HCT116 (cell line): ENCODE data around the gene SPACDR. TPM values are rescaled to one million over a fixed set of nuclear protein-coding genes. Genes with fewer than 3 reads are reported as not detected.

ENCODE experiments used
- ATAC-seq: fragments of 200-7000 bp; cut with Tn5 transposase; 2 replicates; pipeline ENCODE4 v1.9.1; 2020; ENCODE audit warnings: mild to moderate bottlenecking, moderate library complexity
- BruUV-seq: library from RNA; stranded (reverse); fragments of 400-500 nt; replicated peaks from 2 replicates; lab custom pipeline; 2021; lab: Mats Ljungman, UMichigan
- CTCF ChIA-PET: fragments of 300-600 bp; sonication (Branson Sonifier 250); formaldehyde crosslinking; loops from one replicate; lab custom pipeline; 2021; ENCODE audit warnings: antibody characterized with exemption; lab: Charles Lee
- POLR2A ChIA-PET: fragments of 300-600, 350-600 bp; sonication (Branson Sonifier 250); formaldehyde crosslinking; loops from one replicate; lab custom pipeline; 2021; ENCODE audit warnings: antibody characterized with exemption; lab: Charles Lee
- RAD21 ChIA-PET, 2 experiments: fragments of 300-600 bp; sonication (Branson Sonifier 250); formaldehyde crosslinking; loops; one replicate each; lab custom pipeline; 2023; ENCODE audit warnings: low total read pairs in 2 of 2; ENCODE audit not compliant: uncharacterized antibody in 2 of 2, unreplicated experiment in 2 of 2, low non-redundant PET in 1 of 2; lab: Charles Lee
- DNase-seq: peaks from one replicate; pipeline ENCODE4 v3.0.0-alpha.2; 2010; ENCODE audit warnings: low read depth, low spot score
- H2AFZ ChIP-seq: fragments of 200-600 bp; shearing (Covaris generic), sonication (generic); 2 replicates; pipeline ENCODE4 v1.6.1; 2017; ENCODE audit warnings: low read depth, mixed run types, mixed read lengths, antibody characterized with exemption, low read length; ENCODE audit not compliant: poor library complexity, severe bottlenecking
- H3K27ac ChIP-seq: 2 replicates; pipeline ENCODE4 v1.5.1; 2012; ENCODE audit warnings: low read depth, low read length
- H3K27me3 ChIP-seq: fragments of 200-600 bp; sonication (generic); 2 replicates; pipeline ENCODE4 v1.6.1; 2016; ENCODE audit warnings: mixed run types, low read length, mixed read lengths; ENCODE audit not compliant: insufficient read depth
- H3K36me3 ChIP-seq, 2 experiments: fragments of 200-500 bp in 1 of 2; fragments of 200-600 bp in 1 of 2; sonication (Bioruptor generic) in 1 of 2; sonication (generic) in 1 of 2; 2 replicates each; pipeline versions ENCODE4 v1.5.1 to v1.6.1; 2014 to 2016; ENCODE audit warnings: low read length in 2 of 2, inconsistent platforms in 1 of 2, mixed read lengths in 1 of 2, mixed run types in 1 of 2; ENCODE audit not compliant: insufficient read depth in 2 of 2, control insufficient read depth in 1 of 2
- H3K4me1 ChIP-seq, 2 experiments: fragments of 200-600 bp in 1 of 2; sonication (generic) in 1 of 2; 2 replicates each; pipeline versions ENCODE4 v1.5.1 to v1.6.1; 2012 to 2017; ENCODE audit warnings: low read length in 2 of 2, inconsistent platforms in 1 of 2, mild to moderate bottlenecking in 1 of 2, mixed read lengths in 1 of 2, mixed run types in 1 of 2, moderate library complexity in 1 of 2; ENCODE audit not compliant: insufficient read depth in 2 of 2, control insufficient read depth in 1 of 2
- H3K4me2 ChIP-seq: fragments of 200-600 bp; sonication (generic); 2 replicates; pipeline ENCODE4 v1.6.1; 2017; ENCODE audit warnings: mixed run types, low read length, mixed read lengths
- H3K4me3 ChIP-seq, 2 experiments: fragments of 200-600 bp in 1 of 2; sonication (generic) in 1 of 2; replicated peaks in 1 of 2; 2 replicates each; pipeline ENCODE4 v1.5.1; 2011 to 2016; ENCODE audit warnings: low read length in 2 of 2, control low read depth in 1 of 2, low read depth in 1 of 2, mild to moderate bottlenecking in 1 of 2, mixed read lengths in 1 of 2, mixed run types in 1 of 2
- H3K79me2 ChIP-seq: fragments of 200-600 bp; sonication (generic); 2 replicates; pipeline ENCODE4 v1.6.1; 2017; ENCODE audit warnings: mild to moderate bottlenecking, mixed run types, low read length, moderate library complexity, mixed read lengths; ENCODE audit not compliant: insufficient read depth
- H3K9ac ChIP-seq: fragments of 200-600 bp; sonication (generic); 2 replicates; pipeline ENCODE4 v1.6.1; 2016; ENCODE audit warnings: low read length, mixed read lengths
- H3K9me2 ChIP-seq: fragments of 200-600 bp; sonication (generic), shearing (Covaris generic); 2 replicates; pipeline ENCODE4 v1.6.1; 2017; ENCODE audit warnings: mixed run types, mild to moderate bottlenecking, moderate library complexity; ENCODE audit not compliant: insufficient read depth
- H3K9me3 ChIP-seq, 2 experiments: fragments of 200-500 bp in 1 of 2; fragments of 200-600 bp in 1 of 2; sonication (Bioruptor generic) in 1 of 2; sonication (generic) in 1 of 2; 2 replicates each; pipeline ENCODE4 v1.6.1; 2014 to 2017; ENCODE audit warnings: low read length in 2 of 2, mixed read lengths in 2 of 2, inconsistent platforms in 1 of 2, low read depth in 1 of 2, mild to moderate bottlenecking in 1 of 2, mixed run types in 1 of 2, moderate library complexity in 1 of 2; ENCODE audit not compliant: control insufficient read depth in 1 of 2, insufficient read depth in 1 of 2
- H4K20me1 ChIP-seq: fragments of 200-600 bp; sonication (generic), shearing (Covaris generic); 2 replicates; pipeline ENCODE4 v1.6.1; 2017; ENCODE audit warnings: mixed run types, mild to moderate bottlenecking, moderate library complexity; ENCODE audit not compliant: insufficient read depth
- CTCF ChIP-seq, 3 experiments: fragments of 200-600 bp in 1 of 3; sonication (generic) in 1 of 3; IDR thresholded peaks in 2 of 3; conservative IDR thresholded peaks in 1 of 3; 2 replicates each; pipeline ENCODE4 v1.5.1; 2012 to 2017; ENCODE audit warnings: low read depth in 2 of 3, low read length in 2 of 3, antibody characterized with exemption in 1 of 3, borderline replicate concordance in 1 of 3, control low read depth in 1 of 3, mild to moderate bottlenecking in 1 of 3, mixed read lengths in 1 of 3, mixed run types in 1 of 3, moderate library complexity in 1 of 3; ENCODE audit not compliant: insufficient read depth in 1 of 3
- EGR1 ChIP-seq: IDR thresholded peaks from 2 replicates; pipeline ENCODE4 v1.6.1; 2012; ENCODE audit warnings: low read depth
- ELF1 ChIP-seq: IDR thresholded peaks from 2 replicates; pipeline ENCODE4 v1.6.1; 2012; ENCODE audit warnings: low read depth, borderline replicate concordance
- MAX ChIP-seq: IDR thresholded peaks from 2 replicates; pipeline ENCODE4 v1.6.1; 2012
- REST ChIP-seq: IDR thresholded peaks from 2 replicates; pipeline ENCODE4 v1.6.1; 2012; ENCODE audit warnings: low read depth
- SP1 ChIP-seq: IDR thresholded peaks from 2 replicates; pipeline ENCODE4 v1.6.1; 2012; ENCODE audit warnings: low read depth
- SRF ChIP-seq: IDR thresholded peaks from 2 replicates; pipeline ENCODE4 v1.6.1; 2012; ENCODE audit warnings: low read depth
- YY1 ChIP-seq: IDR thresholded peaks from 2 replicates; pipeline ENCODE4 v1.6.1; 2011; ENCODE audit warnings: low read length, low read depth, moderate library complexity, mild to moderate bottlenecking; ENCODE audit not compliant: insufficient replicate concordance; ENCODE audit errors: extremely low read depth
- intact Hi-C: fragments of 100-400 bp; cut with micrococcal nuclease; formaldehyde crosslinking; loops from 2 replicates; pipeline ENCODE4 v1.10.0; 2022
- total RNA-seq: library from RNA; stranded (reverse); gene quantifications from one replicate; pipeline ENCODE4 v1.2.1, GENCODE V29; 2021; ENCODE audit not compliant: unreplicated experiment

SPACDR gene
- total RNA-seq, 1 experiment from 2014 or later: 1.7 TPM

GRCh38 chr7:100509231-100509630, 45.2 kb upstream of the SPACDR start:
- H2AFZ ChIP-seq: no peak overlapping the region
- POLR2A ChIA-PET: no interaction called here
- DNase-seq: no peak

GRCh38 chr7:100506356-100506923, 42.4 kb upstream of the SPACDR start:
- RAD21 ChIA-PET: no interaction called here
- CTCF ChIA-PET: interaction anchor here (0.9 kb wide), 1 partner anchor 24 kb away, joined by 4 read pairs; no protein-coding TSS in a partner anchor
- ATAC-seq (no peak), DNase-seq (no peak)
- no peaks in the 10 kb centered on the region for H3K9me3 ChIP-seq
- no peak overlapping the region for H3K4me2 ChIP-seq
- POLR2A ChIA-PET: no interaction called here
- no peak overlapping the region for H2AFZ ChIP-seq
- no peak overlapping the region for H3K27ac ChIP-seq
- H3K36me3 ChIP-seq: no peaks in the 10 kb centered on the region
- H3K9me2 ChIP-seq: no peaks in the 10 kb centered on the region
- intact Hi-C loops: no loop called here
- no peaks in the 10 kb centered on the region for H3K79me2 ChIP-seq
- H3K4me3 ChIP-seq: no peak overlapping the region
- H3K4me1 ChIP-seq: peaks cover 29 to 61% of the 10 kb centered on the region in 2 experiments
- BruUV-seq: no TSS peak
- no peaks in the 10 kb centered on the region for H4K20me1 ChIP-seq
- no peaks in the 10 kb centered on the region for H3K27me3 ChIP-seq
- no peak overlapping the region for H3K9ac ChIP-seq
- TF ChIP-seq EGR1 (no peak), REST (no peak), SP1 (no peak), YY1 (no peak), SRF (no peak), ELF1 (no peak), MAX (no peak)

More at GRCh38 chr7:100509231-100509630, 45.2 kb upstream of the SPACDR start:
- RAD21 ChIA-PET: no interaction called here
- no peak overlapping the region for H3K4me3 ChIP-seq
- H3K9ac ChIP-seq: no peak overlapping the region
- CTCF ChIA-PET: no interaction called here
- peaks cover 9 to 37% of the 10 kb centered on the region in 2 experiments; a peak in 3 of 4 replicates for H3K4me1 ChIP-seq
- H3K79me2 ChIP-seq: no peaks in the 10 kb centered on the region
- no peak for TF ChIP-seq CTCF (IDR thresholded peaks at IDR 0.05 in 2 of 3, conservative IDR thresholded peaks at IDR 0.05 in 1 of 3; ENCODE audit: borderline replicate concordance in 1 of 3, insufficient read depth in 1 of 3, low read depth in 2 of 3, low read length in 2 of 3)
- ATAC-seq: no peak
- no TSS peak for BruUV-seq
- H4K20me1 ChIP-seq: no peaks in the 10 kb centered on the region
- H3K9me2 ChIP-seq: no peaks in the 10 kb centered on the region
- H3K36me3 ChIP-seq: no peaks in the 10 kb centered on the region
- H3K27me3 ChIP-seq: no peaks in the 10 kb centered on the region
- H3K4me2 ChIP-seq: no peak overlapping the region
- no peaks in the 10 kb centered on the region for H3K9me3 ChIP-seq
- intact Hi-C loops: no loop called here
- no peak overlapping the region for H3K27ac ChIP-seq
